NCI-H1092 (cell line): ENCODE results near the gene BTBD16.

Experiments used
- DNase-seq: peaks from one replicate; lab custom pipeline; 2025; lab: John Stamatoyannopoulos, UW

The BTBD16 gene

DNA sequence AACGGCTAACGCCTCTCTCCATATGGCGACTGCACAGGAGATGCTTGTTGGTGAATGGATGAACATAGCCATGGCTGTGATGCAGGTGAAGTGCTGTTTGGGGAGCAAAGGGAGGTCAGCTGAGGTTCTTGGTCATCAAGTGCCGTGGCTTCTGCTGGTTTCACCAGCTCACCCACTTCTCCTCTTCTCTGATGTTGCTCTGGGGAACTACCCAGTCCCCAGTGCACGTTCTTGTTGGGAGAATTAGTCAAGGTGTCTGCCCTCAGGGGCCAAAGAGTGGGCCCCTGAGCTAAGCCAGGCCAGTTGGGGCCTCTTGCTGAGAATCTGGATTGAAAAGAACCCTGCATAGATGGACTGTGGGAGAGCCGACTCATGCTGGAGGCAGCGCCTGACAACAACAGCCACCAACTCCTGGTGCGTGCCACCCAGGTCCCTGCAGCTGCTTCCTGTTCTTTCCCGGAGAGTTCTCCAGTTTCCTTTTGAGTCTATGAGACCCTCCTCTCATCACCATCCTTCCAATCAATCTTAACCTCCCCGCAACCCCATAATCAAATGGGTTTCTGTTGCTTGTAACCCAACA, 3.0 kb downstream of the BTBD16 start:
- DNase-seq, result no peak

DNA sequence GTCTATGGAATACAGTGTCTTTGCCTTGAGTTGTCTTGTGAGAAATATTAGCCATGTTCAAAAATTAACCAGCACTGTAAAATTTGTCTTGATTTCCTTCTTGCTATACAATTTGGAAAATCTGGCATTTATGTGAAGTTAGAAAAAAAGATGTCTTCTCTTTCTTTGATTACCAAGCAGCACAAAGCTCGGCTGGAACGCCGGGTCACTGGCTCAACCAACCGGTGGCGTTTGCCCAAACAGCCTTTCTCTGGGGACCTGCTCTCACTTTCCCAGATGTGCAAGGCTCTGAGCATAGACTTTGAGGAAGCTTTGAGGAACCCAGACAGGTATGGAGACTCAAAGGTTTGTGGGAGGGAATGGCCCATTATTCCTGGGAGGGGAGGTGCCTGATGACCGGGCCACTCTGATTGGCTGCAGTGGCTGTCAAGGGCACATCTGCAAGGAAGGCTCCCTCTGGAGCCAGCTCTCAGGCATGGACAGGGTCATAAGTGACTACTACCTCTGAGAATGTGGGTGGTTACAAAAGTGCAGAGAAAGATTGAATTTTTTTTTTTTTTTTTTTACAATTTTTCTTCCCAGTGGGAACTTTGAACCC, 5.6 kb downstream of the BTBD16 start:
- no peak for DNase-seq

DNA sequence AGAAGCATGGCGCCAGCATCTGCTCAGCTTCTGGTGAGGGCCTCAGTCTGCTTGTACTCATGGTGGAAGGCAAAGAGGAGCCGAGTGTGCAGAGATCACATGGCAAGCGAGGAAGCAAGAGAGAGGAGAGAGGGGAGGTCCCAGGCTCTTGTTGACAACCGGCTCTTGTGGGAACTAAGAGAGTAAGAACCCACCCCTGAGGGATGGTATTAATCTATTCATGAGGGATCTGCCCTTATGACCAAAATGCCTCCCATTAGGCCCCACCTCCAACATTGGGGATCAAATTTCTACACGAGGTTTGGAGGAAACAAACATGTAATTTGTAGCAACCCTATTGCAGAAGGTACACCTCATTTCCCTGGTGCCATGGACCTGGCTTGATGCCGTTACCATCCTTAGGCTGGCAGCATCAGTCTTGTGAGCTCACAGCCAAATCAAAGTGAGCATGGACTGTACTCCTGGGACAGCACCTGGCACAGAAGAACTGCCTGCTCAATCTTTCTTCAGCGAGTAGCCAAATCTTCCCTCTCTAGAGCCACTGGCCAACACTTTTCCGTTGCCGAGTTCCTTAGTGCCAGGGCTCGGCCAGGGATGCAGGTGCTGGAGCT, 6.5 kb downstream of the BTBD16 start:
- DNase-seq, result no peak

DNA sequence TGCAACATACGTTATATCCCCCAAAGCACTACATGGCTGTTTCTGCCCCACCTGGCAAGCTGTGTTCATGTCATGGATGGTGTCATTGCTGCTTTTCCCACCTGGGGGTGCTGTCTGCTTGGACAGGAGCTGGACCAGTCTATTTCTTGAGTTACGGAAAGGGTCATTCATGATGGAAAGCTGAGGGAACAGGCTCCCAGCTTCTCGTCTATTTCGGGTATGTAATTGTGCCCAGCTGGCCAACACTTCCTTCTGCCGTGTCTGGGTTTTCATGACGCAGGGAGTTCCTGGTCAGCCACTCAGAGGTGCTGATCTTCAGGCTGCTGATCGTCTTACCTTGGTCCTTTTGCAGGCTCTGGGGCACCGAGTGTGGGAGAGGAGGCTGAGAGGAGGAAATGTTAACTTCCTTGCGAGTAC, 8.6 kb downstream of the BTBD16 start:
- no peak for DNase-seq

DNA sequence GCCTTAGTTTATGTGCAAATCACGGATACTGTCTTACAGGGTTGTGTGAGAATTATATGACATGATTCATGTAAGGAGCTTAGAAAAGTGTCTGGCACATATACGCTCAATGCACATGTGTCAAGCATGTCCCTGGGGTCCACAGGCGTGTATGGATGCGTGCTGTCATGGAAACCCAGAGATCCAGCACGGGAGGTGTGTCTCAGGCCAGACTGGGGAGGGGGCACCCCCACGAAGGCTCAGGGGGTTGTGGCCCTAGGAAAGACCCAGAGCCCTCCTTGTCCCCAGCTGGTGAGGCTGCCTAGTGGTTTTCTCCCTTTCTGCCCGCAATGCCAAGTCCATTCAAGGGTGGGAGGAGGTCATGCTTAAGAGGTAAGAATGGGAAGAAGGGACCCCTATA, 9.1 kb downstream of the BTBD16 start:
- no peak for DNase-seq

DNA sequence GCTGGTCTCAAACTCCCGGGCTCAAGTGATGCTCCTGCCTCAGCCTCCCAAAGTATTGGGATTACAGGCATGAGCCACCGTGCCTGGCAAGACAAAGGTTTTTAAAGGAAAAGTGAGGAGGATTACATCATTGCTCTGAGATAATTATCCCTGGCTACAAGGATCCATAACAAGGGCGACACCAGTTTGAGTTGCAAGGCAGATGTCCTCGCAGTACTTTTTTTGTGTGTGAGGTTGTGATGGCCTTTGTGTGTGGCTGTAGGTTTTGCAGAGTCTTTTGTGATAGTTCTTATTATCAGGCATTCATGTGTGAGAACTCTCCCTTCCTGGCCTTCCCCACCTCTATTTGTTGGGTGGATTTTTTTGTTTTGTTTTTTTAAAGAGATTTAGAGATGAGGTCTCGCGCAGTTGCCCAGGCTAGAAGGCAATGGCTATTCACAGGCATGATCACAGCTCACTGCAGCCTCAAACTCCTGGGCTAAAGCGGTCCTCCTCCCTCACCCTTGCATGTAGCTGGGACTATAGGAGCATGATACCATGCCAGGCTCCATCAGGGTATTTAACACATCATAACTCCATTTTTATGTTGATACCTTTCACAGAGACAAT, 10.0 kb downstream of the BTBD16 start:
- no peak for DNase-seq

DNA sequence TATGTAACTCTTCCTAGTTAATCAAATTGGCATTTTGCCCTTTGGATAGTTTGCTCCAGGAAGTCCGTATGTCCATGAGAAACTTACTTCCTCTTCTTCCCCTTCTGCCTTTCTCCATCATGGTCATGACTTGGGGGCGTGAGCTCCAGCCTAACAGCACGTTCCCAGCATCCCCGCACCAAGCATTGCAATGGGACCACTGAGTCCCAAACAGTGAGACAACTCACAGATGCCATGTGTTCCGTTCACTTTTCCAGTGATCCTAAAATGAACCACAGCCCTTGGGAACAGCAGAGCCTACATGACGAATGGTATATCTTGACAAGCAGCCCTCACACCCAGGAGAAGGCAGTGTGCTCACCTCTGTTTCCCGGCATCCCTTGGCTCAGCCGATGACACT, 10.7 kb downstream of the BTBD16 start:
- DNase-seq, result no peak

DNA sequence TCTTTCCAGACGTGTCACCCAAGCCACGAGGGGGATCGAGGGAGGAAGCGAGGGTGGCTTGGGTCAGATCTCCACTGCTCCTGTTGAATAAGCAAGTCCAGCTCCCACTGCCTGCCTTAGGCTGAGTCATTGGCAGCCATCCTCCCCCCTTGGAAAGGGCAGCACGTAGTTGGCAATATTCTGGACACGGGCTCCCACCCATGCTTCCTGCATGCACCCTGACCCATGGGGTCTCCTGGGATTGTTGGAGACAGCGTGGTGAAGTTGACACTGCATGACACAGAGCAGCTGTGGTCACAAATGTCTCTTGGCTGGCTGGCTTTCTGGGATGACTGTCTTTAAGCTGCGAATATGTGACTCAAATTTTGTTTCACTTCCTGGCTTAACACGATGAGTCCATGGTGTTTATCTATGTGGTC, 11.2 kb downstream of the BTBD16 start:
- no peak for DNase-seq

DNA sequence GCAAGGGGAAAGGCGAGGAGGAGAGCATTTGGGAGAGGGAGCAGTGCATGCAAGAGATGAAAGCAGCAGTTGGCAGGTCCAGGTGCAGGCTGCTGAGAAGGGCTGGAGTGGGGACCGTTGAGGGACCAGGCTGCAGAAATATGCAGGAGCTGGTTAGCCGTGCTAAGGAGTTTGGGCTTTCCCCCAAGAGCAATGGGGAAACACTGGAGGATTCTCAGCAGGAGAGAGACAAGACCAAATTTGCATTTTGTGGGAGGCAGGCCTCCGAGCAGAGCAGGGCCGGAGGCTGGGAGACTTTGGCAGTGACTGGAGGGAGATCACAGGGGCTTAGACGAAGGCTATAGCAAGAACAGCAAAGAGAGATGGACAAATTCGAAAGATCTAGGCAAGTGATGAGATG, 11.8 kb downstream of the BTBD16 start:
- DNase-seq, result no peak

DNA sequence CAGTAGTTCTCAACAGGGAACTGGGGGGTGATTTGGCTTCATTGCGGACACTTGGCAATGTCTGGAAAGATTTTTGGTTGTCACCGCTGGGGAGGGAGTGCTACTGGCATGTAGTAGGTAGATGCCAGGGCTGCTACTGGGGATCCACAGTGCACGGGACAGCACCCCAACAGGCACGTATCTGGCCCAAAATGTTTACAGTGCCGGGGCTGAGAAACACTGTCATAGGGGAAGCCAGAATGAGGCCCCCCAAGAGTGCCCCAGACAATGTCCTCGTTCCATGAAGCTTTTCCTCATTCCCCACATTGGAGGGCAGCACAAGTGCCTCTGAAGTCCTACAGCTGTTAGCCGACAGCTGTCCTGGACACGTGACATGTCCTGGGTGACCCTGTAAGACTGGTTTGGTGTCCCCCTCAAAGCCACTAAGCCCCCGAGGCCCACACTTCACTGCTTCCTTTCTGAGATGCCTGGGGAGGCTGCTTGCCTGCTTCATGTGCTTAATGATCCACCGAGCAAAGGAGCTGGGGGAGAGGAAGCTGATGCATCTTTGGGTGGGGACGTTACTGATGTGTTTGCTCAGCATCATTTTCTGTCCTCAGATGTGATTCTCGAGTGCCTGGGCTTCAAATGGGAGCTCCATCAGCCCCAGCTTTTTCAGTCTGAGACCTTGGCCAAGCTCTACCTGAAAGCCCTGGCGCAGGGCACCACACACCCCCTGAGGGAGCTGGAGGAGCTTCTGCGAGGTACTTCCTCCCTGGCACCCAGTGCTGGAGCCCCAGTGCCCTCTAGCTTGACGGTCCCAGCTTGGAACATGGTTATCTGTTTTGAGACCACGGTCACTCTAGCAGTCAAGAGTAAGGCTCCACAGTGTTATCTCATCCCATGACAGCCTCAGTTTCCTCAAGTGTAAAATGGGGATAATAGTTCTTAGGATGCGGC, 14.7 kb downstream of the BTBD16 start:
- DNase-seq, result no peak

DNA sequence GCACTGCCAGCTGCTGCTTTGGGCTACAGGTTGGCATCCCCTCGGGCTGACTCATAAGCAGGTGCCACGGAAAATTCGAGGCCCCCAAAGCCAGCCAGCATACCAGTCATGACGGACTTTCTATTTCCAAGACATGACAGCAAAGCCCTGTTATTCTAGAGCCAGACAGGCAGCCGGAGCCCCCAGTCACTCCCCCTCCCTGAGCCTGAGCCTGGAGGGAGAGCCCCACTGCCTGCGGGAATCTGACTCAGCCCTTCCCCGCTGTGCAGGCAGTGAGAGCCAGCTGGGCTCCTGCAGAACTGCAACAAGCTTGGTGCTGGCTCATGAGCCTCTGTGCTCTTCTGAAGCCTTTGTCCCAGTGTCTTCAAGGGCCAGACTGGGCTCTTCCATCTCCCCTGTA, 15.8 kb downstream of the BTBD16 start:
- no peak for DNase-seq

DNA sequence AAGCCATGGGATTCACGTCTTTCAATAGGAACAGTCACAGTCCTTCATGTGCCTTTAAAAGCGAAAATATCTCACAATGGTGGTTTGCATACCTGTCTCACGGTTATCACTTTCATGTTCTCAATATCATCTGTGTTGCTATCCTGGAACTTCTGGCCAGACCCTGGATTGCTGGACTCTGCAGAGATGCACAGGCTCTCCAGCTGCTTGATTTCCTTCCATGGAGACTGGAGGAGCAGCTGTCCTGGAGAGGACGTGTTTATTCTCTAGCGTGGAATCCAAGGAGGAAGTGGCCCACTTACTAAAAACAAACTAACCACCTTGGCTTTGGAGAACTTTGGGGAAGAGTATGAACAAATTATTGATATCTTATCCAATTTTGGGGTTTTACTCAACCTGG, 16.5 kb downstream of the BTBD16 start:
- DNase-seq, result no peak

DNA sequence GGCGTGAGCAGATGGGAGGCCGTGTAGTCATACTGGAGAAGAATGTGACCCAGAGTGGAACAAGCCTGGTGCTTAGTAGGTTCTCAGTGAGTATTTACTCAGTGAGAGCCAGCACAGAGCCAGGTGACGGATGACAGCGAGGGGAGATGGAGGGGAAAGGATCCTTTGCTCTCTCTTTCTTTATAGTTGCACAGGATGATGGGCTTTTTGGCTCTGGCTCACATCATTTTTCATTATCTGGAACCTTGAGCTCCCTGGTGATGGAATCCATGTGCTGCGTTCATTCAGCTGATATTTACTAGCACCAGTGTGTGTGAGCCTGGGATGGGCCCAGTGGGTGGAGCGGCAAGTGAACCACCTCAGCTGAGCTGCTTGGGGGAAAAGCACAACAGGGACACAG, 17.2 kb downstream of the BTBD16 start:
- DNase-seq, result no peak

DNA sequence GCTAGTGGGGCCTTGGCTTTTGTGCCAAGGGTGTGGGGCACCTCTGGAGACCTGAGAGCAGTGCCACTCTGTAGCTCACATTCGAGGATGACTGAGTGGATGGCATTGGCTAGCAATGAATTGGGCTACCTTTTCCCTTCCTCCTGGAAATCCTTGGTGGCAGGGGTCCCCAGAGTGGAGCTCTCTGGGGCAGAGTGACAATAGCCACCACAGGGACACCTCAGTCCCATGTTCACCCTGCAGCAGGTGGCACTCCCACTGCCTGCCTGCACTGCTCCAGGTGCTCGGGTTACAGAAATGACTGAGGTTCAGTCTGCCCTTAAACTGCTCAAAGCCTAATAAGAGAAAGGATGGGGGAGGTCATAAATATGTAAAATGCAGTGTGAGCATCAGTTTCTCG, 17.8 kb downstream of the BTBD16 start:
- DNase-seq, result no peak

DNA sequence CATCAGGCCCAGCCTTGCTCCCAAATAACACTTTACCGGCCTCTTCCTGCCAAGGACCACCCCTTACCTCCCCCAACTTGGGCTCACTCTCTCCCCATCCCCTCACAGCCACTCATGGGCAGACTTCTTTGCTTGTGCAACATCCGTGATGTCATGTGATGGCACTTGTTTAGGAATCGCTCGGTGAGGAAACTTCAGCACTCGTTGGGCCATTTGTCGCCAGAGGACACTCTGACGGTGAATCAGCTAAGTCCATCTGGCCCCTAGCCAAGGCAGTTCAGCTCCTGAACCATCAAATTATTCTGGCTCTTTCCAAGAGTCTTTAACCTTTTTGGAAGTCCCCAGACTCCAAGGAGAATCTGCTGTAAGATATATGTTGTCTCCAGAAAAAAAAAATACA, 19.2 kb downstream of the BTBD16 start:
- no peak for DNase-seq

DNA sequence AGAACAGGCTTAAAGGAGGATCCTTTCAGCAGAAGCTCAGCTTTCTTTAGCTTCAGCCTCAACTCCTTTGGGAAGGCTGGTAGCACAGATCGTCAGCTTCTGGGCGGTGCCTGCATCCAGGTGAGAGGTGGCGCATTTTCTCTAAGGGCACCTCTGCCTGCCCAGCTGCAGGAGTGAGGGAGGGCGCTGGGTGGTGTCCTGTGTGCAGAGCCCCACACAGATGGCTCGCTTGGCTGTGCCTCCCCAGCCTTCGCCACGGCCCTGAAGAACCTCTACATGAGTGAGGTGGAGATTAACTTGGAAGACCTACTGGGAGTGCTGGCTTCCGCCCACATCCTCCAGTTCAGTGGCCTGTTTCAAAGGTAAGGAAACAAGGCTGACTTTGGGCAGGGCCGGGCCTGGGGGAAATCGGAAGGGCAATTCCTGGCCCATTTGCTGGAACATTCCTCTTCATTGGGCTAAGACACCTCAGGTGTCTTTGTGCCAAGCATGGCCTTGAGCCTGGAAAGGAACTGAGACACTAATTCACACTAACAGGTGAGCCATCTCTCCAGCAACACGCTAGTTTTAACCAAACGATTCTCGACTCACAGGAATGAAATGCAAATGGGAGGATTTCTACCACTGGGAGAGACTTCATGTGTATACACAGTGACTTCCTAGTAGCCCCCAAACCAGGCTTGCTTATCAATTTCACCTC, 19.9 kb downstream of the BTBD16 start:
- no peak for DNase-seq

DNA sequence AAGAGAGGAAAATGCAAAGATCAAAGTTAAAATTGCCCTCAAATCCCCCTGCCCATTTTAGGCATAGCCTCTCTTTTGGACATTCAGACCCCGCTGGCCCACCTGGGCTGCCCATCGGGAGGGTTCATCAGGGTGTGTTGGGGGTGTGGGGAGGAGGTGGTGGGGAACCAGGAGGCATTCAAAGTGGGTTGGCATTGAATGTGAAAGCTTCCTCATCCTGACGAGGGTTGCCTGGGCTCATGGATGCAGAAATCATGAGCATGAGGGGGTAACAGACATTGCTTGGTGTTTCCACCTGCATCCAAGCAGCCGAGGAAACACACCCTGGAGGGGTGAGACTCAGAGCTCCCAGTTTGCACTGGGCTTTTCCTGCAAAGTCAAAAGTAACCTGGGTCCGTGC, 20.6 kb downstream of the BTBD16 start:
- DNase-seq, result no peak

DNA sequence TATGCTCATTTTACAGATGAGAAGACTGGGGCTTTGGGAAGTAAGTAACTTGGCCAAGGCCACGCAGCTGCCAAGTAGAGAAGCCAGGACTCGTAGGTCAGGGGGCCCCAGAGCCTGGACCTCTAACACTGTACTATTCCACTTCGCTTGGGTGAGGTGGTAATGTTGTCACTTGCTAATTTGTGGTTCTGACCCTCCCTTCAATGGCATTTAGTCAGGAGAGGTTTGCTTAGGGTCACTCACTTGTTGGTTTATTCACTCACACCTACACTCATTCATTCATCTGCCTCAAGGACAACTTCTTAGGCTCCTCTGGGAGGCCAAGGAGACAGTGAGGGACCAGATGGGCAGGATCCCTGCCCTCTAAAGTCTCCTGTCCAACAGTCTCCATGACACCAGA, 21.3 kb downstream of the BTBD16 start:
- DNase-seq, result no peak

DNA sequence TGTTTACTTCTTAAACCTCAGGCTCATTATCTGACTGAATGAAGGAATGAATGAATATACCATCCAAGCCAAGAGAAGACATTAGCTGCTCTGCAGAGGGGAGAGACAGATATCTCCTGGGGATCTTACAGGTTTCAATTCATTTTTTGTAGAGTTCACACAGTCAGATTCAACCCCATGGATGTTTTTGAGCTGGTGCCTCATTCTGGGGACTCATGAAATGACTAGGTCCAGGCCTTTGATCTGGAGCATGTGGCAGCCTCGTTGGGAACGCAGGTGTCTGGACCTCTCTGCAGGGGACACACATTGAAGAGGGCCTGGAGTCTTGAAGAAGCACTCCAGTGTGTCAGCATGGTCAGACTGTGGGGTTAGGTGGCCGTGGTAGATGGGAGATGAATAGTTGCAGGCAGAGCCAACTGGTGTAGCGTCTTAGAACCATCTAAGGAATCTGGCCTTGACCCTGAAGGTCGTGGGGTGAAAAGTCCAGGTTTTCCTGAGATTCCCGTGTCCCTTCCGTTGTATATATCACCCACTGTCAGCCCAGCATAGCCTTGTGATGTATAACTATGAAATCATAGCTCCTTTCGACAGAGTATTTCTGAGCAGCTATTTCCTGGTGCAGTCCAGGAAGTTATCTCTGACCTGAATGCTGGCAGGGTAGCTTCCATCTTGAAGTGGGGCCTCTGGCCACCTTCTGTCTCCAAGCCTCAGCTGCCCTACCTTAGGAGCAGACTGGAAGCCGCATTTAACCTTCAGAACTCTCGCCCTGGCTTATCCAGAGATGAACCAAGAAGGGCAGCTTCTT, 22.3 kb downstream of the BTBD16 start:
- DNase-seq, result no peak

DNA sequence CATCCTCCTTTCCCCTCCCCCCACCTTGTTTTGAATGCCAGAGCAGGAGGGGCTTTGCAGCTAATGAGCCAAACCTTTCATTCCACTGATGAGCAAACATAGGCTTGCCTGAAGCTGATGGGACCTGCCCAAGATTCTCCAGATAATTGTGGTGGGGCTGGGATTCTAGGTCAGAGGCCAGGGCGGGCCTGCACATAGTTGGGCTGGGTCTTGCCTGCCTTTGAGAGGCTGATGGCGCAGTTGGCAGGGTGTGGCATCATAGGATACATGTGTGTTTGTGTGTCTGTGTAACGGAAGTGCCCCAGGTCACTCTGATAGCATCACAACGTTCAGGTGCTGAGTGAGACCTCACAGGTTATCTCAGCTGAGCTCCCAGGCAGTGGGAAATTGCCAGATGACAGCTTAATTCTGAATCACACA, 22.9 kb downstream of the BTBD16 start:
- DNase-seq, result no peak
